GM12873 (cell line): ENCODE results near the gene ZNF346.

Experiments
- TF ChIP-seq, protein P1 (sequence below): IDR thresholded peaks from 2 replicates; pipeline ENCODE4 v1.5.1; 2012; ENCODE audit warnings: low read depth, mild to moderate bottlenecking, moderate library complexity, low read length, control low read depth; ENCODE audit not compliant: insufficient read depth; ENCODE audit errors: missing control alignments

ZNF346 gene, protein sequence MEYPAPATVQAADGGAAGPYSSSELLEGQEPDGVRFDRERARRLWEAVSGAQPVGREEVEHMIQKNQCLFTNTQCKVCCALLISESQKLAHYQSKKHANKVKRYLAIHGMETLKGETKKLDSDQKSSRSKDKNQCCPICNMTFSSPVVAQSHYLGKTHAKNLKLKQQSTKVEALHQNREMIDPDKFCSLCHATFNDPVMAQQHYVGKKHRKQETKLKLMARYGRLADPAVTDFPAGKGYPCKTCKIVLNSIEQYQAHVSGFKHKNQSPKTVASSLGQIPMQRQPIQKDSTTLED

DNA sequence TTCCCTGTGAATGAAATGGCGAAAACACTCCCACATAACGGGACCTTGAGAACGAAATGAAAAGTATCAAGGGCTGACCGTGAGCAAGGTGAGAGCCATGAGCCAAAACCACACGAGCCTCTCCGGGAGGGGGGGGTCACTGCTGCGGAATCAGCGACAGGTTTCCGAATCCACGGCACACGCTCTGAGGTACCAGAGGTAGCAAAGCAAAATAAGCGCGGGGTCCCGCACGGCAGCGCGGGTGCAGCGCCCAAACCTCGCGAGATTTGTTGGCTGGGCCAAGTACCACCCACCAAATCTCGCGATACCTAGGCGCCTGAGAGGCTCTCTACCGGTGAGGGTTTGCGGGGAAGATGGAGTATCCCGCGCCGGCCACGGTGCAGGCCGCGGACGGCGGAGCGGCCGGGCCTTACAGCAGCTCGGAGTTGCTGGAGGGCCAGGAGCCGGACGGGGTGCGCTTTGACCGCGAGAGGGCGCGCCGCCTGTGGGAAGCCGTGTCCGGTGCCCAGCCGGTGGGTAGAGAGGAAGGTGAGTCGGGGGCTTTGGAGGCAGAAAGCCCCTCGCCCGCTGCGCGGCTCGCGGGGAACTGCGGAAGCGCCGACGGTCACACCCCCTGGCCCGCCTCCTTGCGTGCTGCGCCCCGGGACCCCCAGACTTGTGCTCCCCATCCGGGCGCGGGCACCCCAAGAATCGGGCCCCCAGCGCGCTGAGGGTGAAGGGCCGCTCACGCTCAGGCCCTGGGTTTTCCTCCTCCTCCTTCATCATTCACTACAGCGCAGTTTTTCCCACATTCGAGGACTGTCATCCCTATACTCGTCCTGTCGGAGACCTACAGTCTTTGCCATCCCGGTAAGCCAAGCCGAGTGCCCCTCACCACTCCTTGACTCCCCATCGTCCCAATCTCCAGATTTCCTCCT lies at the start of gene ZNF346:
Gene ZNF346 (plus strand): TSS at position 311 of the 917 bp plus-strand sequence. CDS start 43 bp downstream, at position 354.
- TF ChIP-seq, protein P1, sequence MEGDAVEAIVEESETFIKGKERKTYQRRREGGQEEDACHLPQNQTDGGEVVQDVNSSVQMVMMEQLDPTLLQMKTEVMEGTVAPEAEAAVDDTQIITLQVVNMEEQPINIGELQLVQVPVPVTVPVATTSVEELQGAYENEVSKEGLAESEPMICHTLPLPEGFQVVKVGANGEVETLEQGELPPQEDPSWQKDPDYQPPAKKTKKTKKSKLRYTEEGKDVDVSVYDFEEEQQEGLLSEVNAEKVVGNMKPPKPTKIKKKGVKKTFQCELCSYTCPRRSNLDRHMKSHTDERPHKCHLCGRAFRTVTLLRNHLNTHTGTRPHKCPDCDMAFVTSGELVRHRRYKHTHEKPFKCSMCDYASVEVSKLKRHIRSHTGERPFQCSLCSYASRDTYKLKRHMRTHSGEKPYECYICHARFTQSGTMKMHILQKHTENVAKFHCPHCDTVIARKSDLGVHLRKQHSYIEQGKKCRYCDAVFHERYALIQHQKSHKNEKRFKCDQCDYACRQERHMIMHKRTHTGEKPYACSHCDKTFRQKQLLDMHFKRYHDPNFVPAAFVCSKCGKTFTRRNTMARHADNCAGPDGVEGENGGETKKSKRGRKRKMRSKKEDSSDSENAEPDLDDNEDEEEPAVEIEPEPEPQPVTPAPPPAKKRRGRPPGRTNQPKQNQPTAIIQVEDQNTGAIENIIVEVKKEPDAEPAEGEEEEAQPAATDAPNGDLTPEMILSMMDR: peak; percentile 46

DNA sequence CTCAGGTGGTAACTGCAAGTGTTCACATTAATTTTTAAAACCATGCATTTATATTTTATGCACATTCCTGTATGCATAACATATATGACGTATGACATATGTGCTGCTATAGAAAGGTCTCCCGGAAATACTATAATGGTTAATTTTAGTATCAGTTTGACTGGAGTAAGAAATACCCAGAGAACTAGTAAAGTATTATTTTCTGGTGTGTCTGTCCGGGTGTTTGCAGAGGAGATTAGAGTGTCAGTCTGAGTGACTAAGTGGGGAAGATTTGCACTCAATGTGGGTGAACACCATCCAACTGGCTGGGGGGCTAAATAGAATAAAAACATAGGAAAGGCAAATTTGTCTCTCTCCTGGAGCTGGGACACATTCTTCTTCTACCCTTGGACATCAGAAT lies 42.8 kb upstream of the ZNF346 start:
- TF ChIP-seq, protein P1: no peak

DNA sequence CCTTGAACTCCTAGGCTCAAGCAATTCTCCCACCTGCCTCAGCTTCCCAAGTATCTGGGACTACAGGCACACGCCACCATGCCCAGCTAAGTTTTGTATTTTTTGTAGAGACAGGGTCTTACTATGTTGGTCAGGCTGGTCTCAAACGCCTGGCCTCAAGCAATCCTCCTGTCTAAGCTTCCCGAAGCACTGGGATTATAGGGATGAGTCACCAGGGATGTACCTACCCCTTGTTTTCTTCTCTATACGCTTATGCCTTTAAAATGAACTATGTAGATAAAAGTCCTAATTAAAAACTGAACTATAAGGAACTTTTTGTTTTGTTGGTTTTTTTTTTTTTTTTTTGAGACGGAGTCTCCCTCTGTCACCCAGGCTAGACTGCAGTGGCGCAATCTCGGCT lies 41.7 kb upstream of the ZNF346 start:
- TF ChIP-seq, protein P1: no peak

DNA sequence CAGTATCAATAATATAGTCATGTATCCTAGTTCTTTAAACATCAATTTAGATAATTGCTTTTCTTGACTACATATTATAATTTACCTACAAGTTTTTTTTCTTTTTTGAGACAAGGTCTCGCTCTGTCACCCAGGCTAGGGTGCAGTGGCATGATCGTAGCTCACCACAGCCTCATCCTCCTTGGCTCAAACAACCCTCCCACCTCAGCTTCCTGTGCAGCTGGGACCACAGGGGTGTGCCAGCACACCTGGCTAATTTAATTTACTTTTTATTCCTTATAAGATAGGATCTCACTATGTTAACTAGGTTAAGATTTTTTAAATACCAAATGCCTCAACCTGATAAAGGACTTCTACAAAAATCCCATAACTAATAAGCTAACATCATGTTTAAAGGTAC lies 37.0 kb upstream of the ZNF346 start:
- TF ChIP-seq, protein P1: no peak

DNA sequence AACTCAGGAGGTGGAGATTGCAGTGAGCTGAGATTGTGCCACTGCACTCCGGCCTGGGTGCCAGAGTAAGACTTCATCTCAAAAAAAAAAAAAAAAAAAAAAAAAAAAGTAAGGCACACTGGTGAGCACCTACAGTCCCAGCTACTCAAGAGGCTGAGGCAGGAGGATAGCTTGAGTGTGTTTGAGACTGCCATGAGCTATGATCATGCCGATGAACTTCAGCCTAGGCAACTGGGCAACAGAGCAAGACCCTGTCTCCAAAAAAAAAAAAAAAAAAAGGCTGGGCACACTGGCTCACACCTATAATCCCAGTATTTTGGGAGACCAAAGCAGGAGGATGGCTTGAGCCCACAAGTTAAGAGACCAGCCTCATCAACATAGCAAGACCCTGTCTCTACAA lies 36.2 kb upstream of the ZNF346 start:
- TF ChIP-seq, protein P1: no peak

DNA sequence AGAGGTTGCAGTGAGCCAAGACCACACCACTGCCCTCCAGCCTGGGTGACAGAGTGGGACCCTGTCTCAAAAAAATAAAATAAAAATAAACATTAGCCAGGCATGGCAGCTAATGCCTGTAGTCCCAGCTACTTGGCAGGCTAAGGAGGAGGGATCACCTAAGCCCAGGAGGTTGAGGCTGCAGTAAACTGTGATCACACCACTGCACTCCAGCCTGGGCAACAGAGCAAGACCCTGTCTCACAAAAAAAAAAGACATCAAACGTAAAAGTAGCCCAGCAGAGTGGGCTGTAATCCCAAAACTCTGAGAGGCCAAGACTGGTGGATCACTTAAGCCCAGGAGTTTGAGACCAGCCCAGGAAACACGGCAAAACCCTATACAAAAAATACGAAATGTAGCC lies 34.9 kb upstream of the ZNF346 start:
- TF ChIP-seq, protein P1: no peak

DNA sequence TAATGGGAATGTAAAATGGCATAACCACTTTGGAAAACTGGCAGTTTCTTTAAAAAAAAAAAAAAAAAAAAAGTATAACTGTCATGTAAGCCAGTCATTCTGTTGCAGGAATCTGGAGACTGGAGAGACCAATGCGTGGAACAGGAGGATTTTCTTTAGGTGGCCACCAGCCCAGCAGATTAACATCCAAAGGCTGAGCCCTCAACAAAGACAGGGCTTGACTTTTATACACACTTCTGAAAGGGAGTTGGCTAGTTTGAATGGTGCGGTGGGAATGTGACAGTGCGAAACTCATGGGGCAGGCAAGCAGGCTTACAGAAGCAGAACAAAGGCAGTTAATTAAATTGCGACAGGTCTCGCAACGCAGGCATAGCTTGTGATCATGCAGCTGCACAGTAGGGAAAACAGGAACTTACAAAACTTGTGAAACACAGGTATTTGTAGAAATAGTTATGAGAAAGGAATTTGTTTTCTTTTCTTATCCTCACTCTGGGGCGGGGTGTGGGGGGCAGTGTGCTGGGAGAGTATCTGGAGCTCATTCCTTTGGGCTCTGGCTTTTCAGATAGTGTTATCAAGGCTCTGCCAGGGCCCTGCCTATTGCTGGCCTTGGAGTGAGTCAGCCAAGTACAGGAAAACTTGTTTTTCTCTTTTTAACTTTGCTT lies 27.9 kb upstream of the ZNF346 start:
- TF ChIP-seq, protein P1: no peak
